Effector memory CD8-positive, alpha-beta T cell (primary cell): Measurements from ENCODE around the gene GABRD.

Source experiments
- ATAC-seq: fragments of 150-1000 bp; cut with Tn5 transposase; replicated peaks from 2 replicates; pipeline ENCODE4 v1.10.0; 2021; ENCODE audit warnings: mild to moderate bottlenecking, moderate library complexity
- DNase-seq, 3 experiments: peaks; one replicate each; pipeline ENCODE4 v3.0.0; 2021
- H3K27ac Mint-ChIP-seq, 2 donors: one replicate each; pipeline ENCODE4 v1.8.0; 2022; ENCODE audit warnings: mild to moderate bottlenecking in 2 of 2, mixed read lengths in 2 of 2, moderate library complexity in 2 of 2
- H3K27me3 Mint-ChIP-seq, 2 donors: one replicate each; pipeline ENCODE4 v1.8.0; 2022; ENCODE audit warnings: mixed read lengths in 2 of 2
- H3K36me3 Mint-ChIP-seq: one replicate; pipeline ENCODE4 v1.8.0; 2022; ENCODE audit warnings: mild to moderate bottlenecking, moderate library complexity, mixed read lengths; ENCODE audit not compliant: insufficient read depth
- H3K4me1 Mint-ChIP-seq, 2 donors: one replicate each; pipeline ENCODE4 v1.8.0; 2022; ENCODE audit warnings: low read depth in 2 of 2, mixed read lengths in 2 of 2
- H3K4me3 Mint-ChIP-seq, 2 donors: one replicate each; pipeline ENCODE4 v1.8.0; 2022; ENCODE audit warnings: mild to moderate bottlenecking in 2 of 2, mixed read lengths in 2 of 2, moderate library complexity in 2 of 2
- H3K9me3 Mint-ChIP-seq, 2 donors: one replicate each; pipeline ENCODE4 v1.8.0; 2022; ENCODE audit warnings: mixed read lengths in 2 of 2

GABRD gene

GRCh38 chr1:2065699-2066098 lies 46.6 kb downstream of the GABRD start:
- H3K27me3 Mint-ChIP-seq: no peaks in the 10 kb centered on the region
- H3K36me3 Mint-ChIP-seq: peaks cover 13% of the 10 kb centered on the region
- peaks cover 5 to 13% of the 10 kb centered on the region in 2 donors for H3K4me1 Mint-ChIP-seq
- H3K9me3 Mint-ChIP-seq: no peaks in the 10 kb centered on the region
- no peak for DNase-seq
- no peak overlapping the region for H3K4me3 Mint-ChIP-seq
- no peak for ATAC-seq
- no peak overlapping the region for H3K27ac Mint-ChIP-seq

GRCh38 chr1:2067393-2067792 lies 48.2 kb downstream of the GABRD start:
- H3K4me3 Mint-ChIP-seq: no peak overlapping the region
- peaks cover 13% of the 10 kb centered on the region for H3K36me3 Mint-ChIP-seq
- H3K27me3 Mint-ChIP-seq: no peaks in the 10 kb centered on the region
- DNase-seq (no peak), ATAC-seq (no peak)
- peaks cover 5 to 17% of the 10 kb centered on the region in 2 donors for H3K4me1 Mint-ChIP-seq
- no peaks in the 10 kb centered on the region for H3K9me3 Mint-ChIP-seq
- H3K27ac Mint-ChIP-seq: no peak overlapping the region

DNA sequence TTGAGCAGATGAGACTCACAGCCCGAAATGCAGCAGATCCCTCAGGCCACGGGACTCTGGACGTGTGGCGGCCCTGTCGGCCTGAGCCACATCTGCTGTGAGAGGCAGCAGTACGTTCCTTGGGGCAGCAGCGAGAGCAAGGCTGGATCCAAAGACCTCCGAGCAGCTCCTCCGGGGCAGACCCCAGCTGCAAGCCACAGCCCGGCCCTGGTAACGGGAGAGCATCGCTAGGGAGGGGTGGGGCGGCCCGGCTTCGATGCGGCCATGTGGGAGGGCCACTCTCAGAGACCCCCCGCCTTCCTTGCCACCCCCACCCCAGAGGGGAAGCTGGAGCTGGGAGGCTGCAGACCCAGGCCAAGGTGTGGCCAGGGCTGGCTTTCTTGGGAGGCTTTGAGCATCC lies 48.8 kb downstream of the GABRD start:
- no peaks in the 10 kb centered on the region for H3K27me3 Mint-ChIP-seq
- peaks cover 13% of the 10 kb centered on the region for H3K36me3 Mint-ChIP-seq
- H3K9me3 Mint-ChIP-seq: no peaks in the 10 kb centered on the region
- H3K4me1 Mint-ChIP-seq: peaks cover 5 to 17% of the 10 kb centered on the region in 2 donors
- H3K27ac Mint-ChIP-seq: no peak overlapping the region
- no peak overlapping the region for H3K4me3 Mint-ChIP-seq
- no peak for DNase-seq
- ATAC-seq: no peak

DNA sequence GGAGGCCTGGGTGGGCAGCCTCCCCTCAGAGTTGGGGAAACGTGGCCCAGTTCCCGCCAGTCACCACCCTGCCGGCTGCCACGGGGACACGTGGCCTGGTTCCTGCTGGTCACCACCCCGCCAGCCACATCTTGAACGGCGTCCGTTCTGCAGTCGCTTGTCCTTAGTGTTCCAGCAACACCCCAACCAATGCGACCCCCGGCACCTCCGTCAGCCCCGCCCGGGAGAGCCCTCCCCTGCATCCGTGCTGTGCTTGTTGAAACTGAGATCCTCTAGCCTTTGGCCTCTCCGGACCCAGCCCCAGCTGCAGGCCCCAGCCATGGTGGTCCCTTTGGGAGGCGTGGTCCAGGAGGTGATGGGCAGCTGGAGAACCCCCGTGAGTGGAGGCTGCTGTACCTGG lies 49.8 kb downstream of the GABRD start:
- peaks cover 13% of the 10 kb centered on the region for H3K36me3 Mint-ChIP-seq
- peaks cover 7 to 17% of the 10 kb centered on the region in 2 donors for H3K4me1 Mint-ChIP-seq
- H3K4me3 Mint-ChIP-seq: no peak overlapping the region
- no peak for DNase-seq
- no peak for ATAC-seq
- no peaks in the 10 kb centered on the region for H3K27me3 Mint-ChIP-seq
- no peaks in the 10 kb centered on the region for H3K9me3 Mint-ChIP-seq
- no peak overlapping the region for H3K27ac Mint-ChIP-seq

DNA sequence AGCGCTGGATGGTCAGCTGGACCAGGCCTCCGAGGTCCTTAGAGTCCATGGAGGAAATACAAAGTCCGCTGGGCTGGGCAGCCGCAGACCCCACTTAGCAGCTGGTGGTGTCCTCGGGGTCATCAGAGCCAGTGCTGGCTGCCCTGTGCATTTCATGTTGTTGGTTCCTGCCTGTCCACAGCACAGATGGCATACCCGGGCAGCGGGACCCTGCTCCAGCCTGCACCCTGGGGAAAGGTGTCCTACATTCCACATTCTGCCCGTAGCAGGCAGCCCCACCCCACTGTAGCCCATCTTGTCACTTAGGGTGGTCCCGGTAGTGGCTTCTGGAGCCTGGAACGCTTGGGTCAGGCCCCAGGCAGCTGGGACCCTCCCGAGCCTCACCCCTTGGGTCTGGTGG lies 50.9 kb downstream of the GABRD start:
- DNase-seq (no peak), ATAC-seq (no peak)
- Mint-ChIP-seq H3K4me3 (no peak overlapping the region), H3K4me1 (peaks cover 13 to 16% of the 10 kb centered on the region in 2 donors), H3K27me3 (no peaks in the 10 kb centered on the region), H3K27ac (no peak overlapping the region), H3K9me3 (no peaks in the 10 kb centered on the region), H3K36me3 (peaks cover 18% of the 10 kb centered on the region)

GRCh38 chr1:2070800-2071530 lies 51.8 kb downstream of the GABRD start:
- no peak overlapping the region for H3K4me3 Mint-ChIP-seq
- no peak for ATAC-seq
- peaks cover 18% of the 10 kb centered on the region for H3K36me3 Mint-ChIP-seq
- no peak overlapping the region for H3K27ac Mint-ChIP-seq
- peaks cover 14 to 18% of the 10 kb centered on the region in 2 donors for H3K4me1 Mint-ChIP-seq
- no peak for DNase-seq
- H3K9me3 Mint-ChIP-seq: no peaks in the 10 kb centered on the region
- H3K27me3 Mint-ChIP-seq: no peaks in the 10 kb centered on the region

- Mint-ChIP-seq H3K27ac (peak overlapping the region; percentile 54 to 80), H3K27me3 (no peaks in the 10 kb centered on the region), H3K9me3 (peaks cover 2 to 3% of the 10 kb centered on the region in 2 donors), H3K4me3 (no peak overlapping the region), H3K36me3 (peaks cover 18% of the 10 kb centered on the region), H3K4me1 (peaks cover 10 to 16% of the 10 kb centered on the region in 2 donors)
- ATAC-seq (no peak), DNase-seq (no peak)
These were observed 53.1 kb downstream of the GABRD start for GRCh38 chr1:2072109-2072806.

GRCh38 chr1:2072891-2073290 lies 53.7 kb downstream of the GABRD start:
- ATAC-seq: no peak
- no peak overlapping the region for H3K4me3 Mint-ChIP-seq
- peaks cover 7 to 8% of the 10 kb centered on the region in 2 donors for H3K9me3 Mint-ChIP-seq
- DNase-seq: no peak
- H3K36me3 Mint-ChIP-seq: peaks cover 14% of the 10 kb centered on the region
- peak overlapping the region in 1 of 2 donors; percentile 80 for H3K27ac Mint-ChIP-seq
- H3K4me1 Mint-ChIP-seq: peaks cover 6 to 22% of the 10 kb centered on the region in 2 donors
- H3K27me3 Mint-ChIP-seq: no peaks in the 10 kb centered on the region

- no peak for DNase-seq
- no peak overlapping the region for H3K27ac Mint-ChIP-seq
These were observed 54.5 kb downstream of the GABRD start for GRCh38 chr1:2073382-2074230.

GRCh38 chr1:2074396-2074795 lies 55.3 kb downstream of the GABRD start:
- H3K9me3 Mint-ChIP-seq: peaks cover 11 to 18% of the 10 kb centered on the region in 2 donors
- H3K4me3 Mint-ChIP-seq: no peak overlapping the region
- H3K27ac Mint-ChIP-seq: peak overlapping the region in 1 of 2 donors; percentile 58
- H3K36me3 Mint-ChIP-seq: peaks cover 6% of the 10 kb centered on the region
- peaks cover 6 to 22% of the 10 kb centered on the region in 2 donors for H3K4me1 Mint-ChIP-seq
- no peak for DNase-seq
- no peaks in the 10 kb centered on the region for H3K27me3 Mint-ChIP-seq
- no peak for ATAC-seq

More at GRCh38 chr1:2073382-2074230, 54.5 kb downstream of the GABRD start:
- ATAC-seq: no peak
- Mint-ChIP-seq H3K4me3 (no peak overlapping the region), H3K36me3 (peaks cover 8% of the 10 kb centered on the region), H3K27me3 (no peaks in the 10 kb centered on the region), H3K9me3 (peaks cover 10 to 15% of the 10 kb centered on the region in 2 donors), H3K4me1 (peaks cover 6 to 22% of the 10 kb centered on the region in 2 donors)

DNA sequence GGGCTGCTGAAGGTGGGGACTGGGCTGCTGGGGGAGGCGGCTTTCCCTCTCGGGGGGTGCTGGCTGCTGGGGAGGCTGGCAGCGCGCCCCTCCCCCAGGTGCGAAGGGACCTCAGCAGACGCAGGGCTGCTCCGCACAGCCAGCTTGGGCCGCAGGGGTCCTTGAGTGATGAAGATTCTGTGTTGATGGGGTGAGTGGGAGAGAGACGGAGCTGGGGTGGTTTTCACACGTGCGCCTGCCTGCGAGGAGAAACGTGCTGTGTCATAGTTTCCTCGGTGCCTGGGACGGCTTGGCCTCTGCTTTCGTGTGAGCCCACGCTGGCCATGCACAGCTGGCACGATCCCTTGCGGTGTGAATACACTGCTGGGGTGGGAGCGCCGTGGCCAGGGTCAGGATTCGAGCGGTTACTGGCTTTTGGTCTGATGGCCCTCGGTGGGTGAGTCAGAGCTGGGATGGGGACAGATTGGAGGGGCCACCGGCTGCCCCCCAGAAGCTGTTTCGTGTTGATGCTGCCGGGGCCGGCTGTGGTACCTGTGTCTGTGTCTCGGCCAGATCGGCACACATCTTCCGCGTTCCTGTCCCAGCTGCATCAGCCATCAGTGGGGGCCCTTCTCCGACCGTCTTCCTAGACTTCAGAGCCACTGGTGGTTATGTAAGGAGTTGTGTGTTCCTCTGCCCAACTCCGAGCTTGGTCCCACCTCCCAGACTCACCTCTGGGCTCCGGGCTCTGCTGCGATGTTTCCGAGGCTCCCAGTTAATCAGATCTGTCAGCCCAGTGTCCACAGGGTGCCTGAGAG lies 56.0 kb downstream of the GABRD start:
- Mint-ChIP-seq H3K27me3 (no peaks in the 10 kb centered on the region), H3K4me3 (no peak overlapping the region), H3K27ac (peak overlapping the region in 1 of 2 donors; percentile 58), H3K36me3 (peaks cover 6% of the 10 kb centered on the region), H3K9me3 (peaks cover 11 to 18% of the 10 kb centered on the region in 2 donors), H3K4me1 (peaks cover 7 to 22% of the 10 kb centered on the region in 2 donors)
- DNase-seq: no peak
- no peak for ATAC-seq

DNA sequence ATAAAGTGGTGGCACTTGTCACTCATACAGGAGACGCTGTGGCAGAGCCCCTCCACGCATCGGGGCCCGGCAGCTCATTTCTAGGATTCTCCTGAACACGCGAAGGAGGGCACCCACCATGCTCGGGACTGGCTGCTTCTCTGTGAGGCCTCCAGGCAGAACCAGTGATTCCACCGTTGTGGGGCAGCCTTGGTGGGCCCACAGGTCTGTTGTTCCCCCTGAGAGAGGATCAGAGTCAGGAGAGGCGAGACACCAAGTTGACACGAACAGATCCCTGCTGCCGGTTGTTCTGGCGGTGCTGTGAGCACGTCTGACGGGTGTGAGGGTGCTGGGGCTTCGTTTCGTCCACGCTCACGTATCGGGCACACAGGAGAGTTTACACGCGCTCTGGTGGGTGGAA lies 57.7 kb downstream of the GABRD start:
- Mint-ChIP-seq H3K9me3 (peaks cover 11 to 18% of the 10 kb centered on the region in 2 donors), H3K36me3 (peaks cover 6% of the 10 kb centered on the region)

GRCh38 chr1:2078170-2078569 lies 59.0 kb downstream of the GABRD start:
- Mint-ChIP-seq H3K4me1 (peaks cover 3 to 26% of the 10 kb centered on the region in 2 donors), H3K4me3 (no peak overlapping the region), H3K9me3 (peaks cover 11 to 18% of the 10 kb centered on the region in 2 donors), H3K36me3 (peaks cover 6% of the 10 kb centered on the region), H3K27ac (no peak overlapping the region), H3K27me3 (no peaks in the 10 kb centered on the region)
- DNase-seq: no peak
- ATAC-seq: no peak

More for the DNA sequence above, 57.7 kb downstream of the GABRD start:
- Mint-ChIP-seq H3K4me1 (peaks cover 7 to 26% of the 10 kb centered on the region in 2 donors), H3K27ac (no peak overlapping the region), H3K4me3 (no peak overlapping the region), H3K27me3 (no peaks in the 10 kb centered on the region)
- no peak for DNase-seq
- no peak for ATAC-seq
